Left kidney (tissue), 2 donors: ENCODE data around the gene UBE2N. TPM values are rescaled to one million over a fixed set of nuclear protein-coding genes. Genes with fewer than 3 reads are reported as not detected.
"Not testable (repeated sequence)": the region's sequence is repeated elsewhere in the genome, so short reads cannot be mapped to it uniquely, and the experiment has no call there.

Experiments
- DNase-seq: peaks from one replicate; pipeline ENCODE4 v3.0.0-alpha.2; 2013
- polyA plus RNA-seq: library from polyadenylated mRNA; unstranded; fragments of 120-200 nt; gene quantifications from one replicate; pipeline ENCODE4 v1.2.1, GENCODE V29; 2013; ENCODE audit not compliant: insufficient read length

UBE2N gene
- polyA plus RNA-seq, 1 donor: 173 TPM

GRCh38 chr12:93447555-93448290, 6.0 kb upstream of the UBE2N start:
- DNase-seq: no peak

GRCh38 chr12:93443576-93443975, 1.8 kb upstream of the UBE2N start:
- no peak for DNase-seq

- DNase-seq: no peak
Measured at GRCh38 chr12:93442411-93443340, 929 bp upstream of the UBE2N start.

- DNase-seq: peak; percentile 25
Measured at GRCh38 chr12:93441081-93441616, 598 bp downstream of the UBE2N start.

- no peak for DNase-seq
Measured at GRCh38 chr12:93440043-93440835, 1.5 kb downstream of the UBE2N start.

- DNase-seq: no peak
Measured at GRCh38 chr12:93438266-93439050, 3.3 kb downstream of the UBE2N start.

- no peak for DNase-seq
Measured at GRCh38 chr12:93434256-93434865, 7.4 kb downstream of the UBE2N start.

- not testable (repeated sequence) for DNase-seq
Measured at GRCh38 chr12:93432031-93432430, 9.7 kb downstream of the UBE2N start.

- no peak for DNase-seq
Measured at GRCh38 chr12:93430280-93430679, 11.5 kb downstream of the UBE2N start.

GRCh38 chr12:93429852-93430251, 11.9 kb downstream of the UBE2N start:
- no peak for DNase-seq

- no peak for DNase-seq
Measured at GRCh38 chr12:93429448-93429847, 12.3 kb downstream of the UBE2N start.

- no peak for DNase-seq
Measured at GRCh38 chr12:93427779-93428564, 13.8 kb downstream of the UBE2N start.

- DNase-seq: no peak
Measured at GRCh38 chr12:93426412-93426805, 15.3 kb downstream of the UBE2N start.

- no peak for DNase-seq
Measured at GRCh38 chr12:93425736-93426411, 15.9 kb downstream of the UBE2N start.

- no peak for DNase-seq
Measured at GRCh38 chr12:93422050-93422449, 19.7 kb downstream of the UBE2N start.

- peak; percentile 57 for DNase-seq
Measured at GRCh38 chr12:93419388-93420034, 22.2 kb downstream of the UBE2N start.

GRCh38 chr12:93417967-93418480, 23.7 kb downstream of the UBE2N start:
- DNase-seq: no peak

- no peak for DNase-seq
Measured at GRCh38 chr12:93415723-93416464, 25.9 kb downstream of the UBE2N start.
